C4-2B (cell line): ENCODE measurements around the gene C18orf63.
"Not testable (repeated sequence)": the region's sequence is repeated elsewhere in the genome, so short reads cannot be mapped to it uniquely, and the experiment has no call there.

Experiments
- CTCF ChIP-seq: fragments of 450-650 bp; conservative IDR thresholded peaks from 2 replicates; pipeline ENCODE4 v1.5.1; 2017; ENCODE audit warnings: mild to moderate bottlenecking
- ZFX ChIP-seq: fragments of 450-650 bp; IDR thresholded peaks from 2 replicates; pipeline ENCODE4 v1.6.1; 2017

GRCh38 chr18:74326791-74327190, 11.2 kb downstream of the C18orf63 start:
- TF ChIP-seq CTCF, ZFX: not testable (repeated sequence)
